HG02884 (cell line): ENCODE measurements around the gene HRCT1.
"Not testable (repeated sequence)": the region's sequence is repeated elsewhere in the genome, so short reads cannot be mapped to it uniquely, and the experiment has no call there.

Experiments used
- ATAC-seq: cut with Tn5 transposase; IDR thresholded peaks from one replicate; pipeline ENCODE4 v1.9.1; 2021; ENCODE audit warnings: mild to moderate bottlenecking, moderate library complexity; ENCODE audit not compliant: unreplicated experiment

Gene HRCT1

GRCh38 chr9:35905912-35906679 lies at the start of gene HRCT1:
HRCT1 (plus strand) TSS chr9:35906202; CDS start chr9:35906288, 86 bp downstream.
- ATAC-seq: no peak

- ATAC-seq: no peak
Measured at GRCh38 chr9:35856206-35856605, 49.8 kb upstream of the HRCT1 start.

GRCh38 chr9:35856882-35857281 lies 49.1 kb upstream of the HRCT1 start:
- no peak for ATAC-seq

GRCh38 chr9:35858458-35858857 lies 47.5 kb upstream of the HRCT1 start:
- ATAC-seq: no peak

- ATAC-seq: no peak
Measured at GRCh38 chr9:35859310-35859989, 46.6 kb upstream of the HRCT1 start.

- ATAC-seq: no peak
Measured at GRCh38 chr9:35859990-35860339, 46.0 kb upstream of the HRCT1 start.

GRCh38 chr9:35861161-35861897 lies 44.7 kb upstream of the HRCT1 start:
- ATAC-seq: no peak

- ATAC-seq: no peak
Measured at GRCh38 chr9:35862328-35862727, 43.7 kb upstream of the HRCT1 start.

GRCh38 chr9:35863583-35863982 lies 42.4 kb upstream of the HRCT1 start:
- ATAC-seq: no peak

- ATAC-seq: no peak
Measured at GRCh38 chr9:35864695-35865255, 41.2 kb upstream of the HRCT1 start.

GRCh38 chr9:35867538-35867937 lies 38.5 kb upstream of the HRCT1 start:
- ATAC-seq: no peak

- no peak for ATAC-seq
Measured at GRCh38 chr9:35868933-35869332, 37.1 kb upstream of the HRCT1 start.

- ATAC-seq: no peak
Measured at GRCh38 chr9:35869621-35870216, 36.3 kb upstream of the HRCT1 start.

GRCh38 chr9:35870351-35870923 lies 35.6 kb upstream of the HRCT1 start, which contains the start of gene OR13J1:
OR13J1 (minus strand) TSS chr9:35870401; CDS start chr9:35870401, 0 bp downstream.
- ATAC-seq: no peak

- no peak for ATAC-seq
Measured at GRCh38 chr9:35871545-35871944, 34.5 kb upstream of the HRCT1 start.

- no peak for ATAC-seq
Measured at GRCh38 chr9:35872505-35872904, 33.5 kb upstream of the HRCT1 start.

GRCh38 chr9:35882263-35882848 lies 23.6 kb upstream of the HRCT1 start:
- ATAC-seq: no peak

- ATAC-seq: no peak
Measured at GRCh38 chr9:35882996-35883395, 23.0 kb upstream of the HRCT1 start.

- not testable (repeated sequence) for ATAC-seq
Measured at GRCh38 chr9:35884908-35885307, 21.1 kb upstream of the HRCT1 start.

GRCh38 chr9:35891646-35892045 lies 14.4 kb upstream of the HRCT1 start:
- ATAC-seq: no peak
